HG03135 (cell line): ENCODE results near the gene NDUFS6.
"Not testable (repeated sequence)": the region's sequence is repeated elsewhere in the genome, so short reads cannot be mapped to it uniquely, and the experiment has no call there.

Source experiments
- ATAC-seq: cut with Tn5 transposase; IDR thresholded peaks from one replicate; pipeline ENCODE4 v1.9.1; 2021; ENCODE audit warnings: mild to moderate bottlenecking, moderate library complexity; ENCODE audit not compliant: unreplicated experiment

The NDUFS6 gene

DNA sequence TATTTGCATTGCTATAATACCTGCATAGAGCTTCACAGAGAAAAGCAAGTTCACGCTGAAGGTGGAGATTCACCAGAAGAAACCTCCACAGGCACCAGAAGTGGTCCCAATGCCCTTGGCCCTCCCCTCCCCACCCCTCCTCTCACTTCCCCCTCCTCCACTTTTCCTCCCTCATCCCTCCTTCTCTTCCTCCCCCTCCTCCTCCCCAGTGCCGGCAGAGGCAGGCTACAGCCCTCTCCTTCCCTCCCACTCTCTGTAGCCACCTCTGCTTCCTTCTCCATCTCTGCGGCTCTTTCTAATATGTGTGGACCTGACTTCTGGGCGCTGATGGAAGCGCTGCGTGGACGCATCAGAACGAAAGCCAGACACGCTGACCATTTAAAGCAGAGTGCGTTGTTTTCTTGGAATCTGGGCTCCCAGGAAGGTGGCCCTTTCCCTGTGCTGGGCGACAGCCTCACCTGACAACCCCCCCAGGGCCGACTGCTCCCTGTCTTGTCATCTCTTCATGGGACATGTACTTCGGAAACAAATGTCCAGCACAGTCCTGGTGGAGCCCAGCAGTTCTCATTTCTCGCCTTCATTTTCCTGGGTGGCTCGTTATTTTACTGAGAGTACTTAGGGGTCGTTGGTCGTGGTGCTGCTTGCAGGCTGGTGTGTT, 29.5 kb downstream of the NDUFS6 start:
- no peak for ATAC-seq

- ATAC-seq, result no peak
These were observed 30.1 kb downstream of the NDUFS6 start for GRCh38 chr5:1831257-1831656.

DNA sequence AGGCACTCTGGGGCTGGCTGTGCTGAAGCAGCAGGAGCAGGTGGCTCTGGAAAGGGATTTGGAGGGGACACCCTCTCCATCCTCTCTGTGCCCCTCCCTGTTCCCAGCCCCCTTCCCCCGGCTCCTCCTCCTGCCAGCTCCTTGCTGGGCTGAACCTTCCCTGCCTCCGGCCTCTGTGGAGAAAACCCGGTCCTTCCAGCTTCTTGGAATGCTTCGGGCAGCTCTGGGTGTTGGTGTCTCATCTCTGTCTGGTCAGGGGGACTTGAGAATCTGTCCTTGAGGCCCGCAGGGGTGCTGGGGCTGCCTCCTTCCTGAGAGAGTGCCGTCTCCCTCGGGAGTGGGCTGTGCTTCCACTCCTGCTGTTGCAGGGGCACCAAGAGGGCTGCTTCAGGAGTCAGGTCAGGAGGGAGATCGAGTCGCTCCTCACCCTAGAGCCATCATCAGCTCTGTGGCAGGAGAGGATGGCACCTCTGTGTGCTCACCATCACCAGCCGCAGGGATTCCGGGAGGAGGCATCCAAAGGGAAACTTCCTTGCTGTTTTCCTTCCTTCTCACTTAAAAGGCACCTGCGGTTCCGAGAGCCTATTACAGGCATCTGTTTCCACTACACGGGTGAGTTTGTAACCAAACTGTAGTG, 30.6 kb downstream of the NDUFS6 start:
- ATAC-seq, result no peak

- ATAC-seq, result no peak
These were observed 31.5 kb downstream of the NDUFS6 start for GRCh38 chr5:1832511-1833250.

GRCh38 chr5:1833264-1834021, 32.2 kb downstream of the NDUFS6 start:
- ATAC-seq, result no peak

GRCh38 chr5:1834022-1834551, 32.9 kb downstream of the NDUFS6 start:
- ATAC-seq, result no peak

DNA sequence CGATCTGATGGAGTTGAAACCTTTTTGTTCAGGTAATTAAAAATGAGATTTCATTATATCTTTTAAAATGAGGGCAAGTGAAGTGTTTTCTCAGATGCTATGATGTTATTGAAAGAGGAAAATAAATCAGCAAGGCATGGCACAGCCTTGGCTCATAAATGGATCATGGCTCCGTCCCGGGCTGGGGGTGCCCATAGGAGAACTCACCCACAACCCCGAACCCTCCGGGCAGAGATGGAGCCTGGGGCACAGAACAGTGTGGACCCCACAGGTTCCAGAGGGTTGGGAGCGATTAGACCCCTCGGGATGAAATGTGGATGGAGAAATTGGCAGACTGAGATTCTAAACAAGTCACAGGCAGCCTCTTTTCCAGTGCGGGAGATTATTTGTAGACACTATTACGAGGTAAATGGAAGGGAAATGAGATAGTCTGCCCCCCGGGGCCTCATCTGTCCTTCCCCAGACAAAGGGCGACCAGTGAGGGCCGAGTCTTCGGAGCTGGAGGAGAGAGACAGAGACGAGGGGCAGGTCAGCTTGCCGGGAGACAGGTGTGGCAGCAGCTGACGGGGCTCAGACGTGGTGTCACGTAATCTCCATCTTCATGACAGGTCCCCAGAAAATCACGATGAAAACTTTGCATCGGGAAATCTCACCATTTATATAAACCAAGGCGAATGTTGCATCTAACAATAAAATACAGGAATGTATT, 33.7 kb downstream of the NDUFS6 start:
- no peak for ATAC-seq

GRCh38 chr5:1835431-1835830, 34.2 kb downstream of the NDUFS6 start:
- no peak for ATAC-seq

DNA sequence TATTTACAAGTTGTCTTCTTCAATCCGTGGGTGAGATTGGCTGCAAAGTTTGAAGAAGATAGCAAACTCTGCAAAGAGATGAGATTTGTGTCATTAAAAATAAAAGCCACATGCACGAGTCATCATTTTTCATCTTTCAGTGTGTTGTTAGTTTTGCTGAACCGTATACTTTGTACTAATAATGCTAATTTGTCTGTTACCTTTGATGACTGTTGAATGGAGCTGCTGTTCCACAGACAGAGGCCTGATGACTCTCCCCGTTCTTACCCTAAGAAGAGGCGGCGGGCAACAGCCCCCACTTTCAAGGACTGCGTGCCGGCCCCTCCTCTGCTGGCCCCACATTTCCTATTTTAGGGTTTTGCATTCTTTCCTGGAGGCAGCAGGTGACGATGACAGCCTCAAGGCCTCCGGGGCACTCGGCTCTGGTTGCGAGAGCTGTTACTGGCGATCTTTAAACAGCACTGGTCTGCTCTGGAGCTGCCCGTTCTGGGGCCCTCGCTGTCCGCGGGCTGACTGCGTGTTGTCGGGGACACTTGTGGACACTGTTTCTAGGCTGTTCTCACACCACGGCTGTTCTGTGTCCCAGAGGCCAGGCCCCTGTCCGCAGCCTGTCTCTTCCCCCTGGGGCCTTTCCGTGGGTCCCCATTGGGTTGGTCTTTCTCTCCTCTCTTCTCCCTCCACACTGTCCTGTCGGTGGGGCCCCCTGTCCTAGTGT, 35.1 kb downstream of the NDUFS6 start:
- ATAC-seq, result no peak

DNA sequence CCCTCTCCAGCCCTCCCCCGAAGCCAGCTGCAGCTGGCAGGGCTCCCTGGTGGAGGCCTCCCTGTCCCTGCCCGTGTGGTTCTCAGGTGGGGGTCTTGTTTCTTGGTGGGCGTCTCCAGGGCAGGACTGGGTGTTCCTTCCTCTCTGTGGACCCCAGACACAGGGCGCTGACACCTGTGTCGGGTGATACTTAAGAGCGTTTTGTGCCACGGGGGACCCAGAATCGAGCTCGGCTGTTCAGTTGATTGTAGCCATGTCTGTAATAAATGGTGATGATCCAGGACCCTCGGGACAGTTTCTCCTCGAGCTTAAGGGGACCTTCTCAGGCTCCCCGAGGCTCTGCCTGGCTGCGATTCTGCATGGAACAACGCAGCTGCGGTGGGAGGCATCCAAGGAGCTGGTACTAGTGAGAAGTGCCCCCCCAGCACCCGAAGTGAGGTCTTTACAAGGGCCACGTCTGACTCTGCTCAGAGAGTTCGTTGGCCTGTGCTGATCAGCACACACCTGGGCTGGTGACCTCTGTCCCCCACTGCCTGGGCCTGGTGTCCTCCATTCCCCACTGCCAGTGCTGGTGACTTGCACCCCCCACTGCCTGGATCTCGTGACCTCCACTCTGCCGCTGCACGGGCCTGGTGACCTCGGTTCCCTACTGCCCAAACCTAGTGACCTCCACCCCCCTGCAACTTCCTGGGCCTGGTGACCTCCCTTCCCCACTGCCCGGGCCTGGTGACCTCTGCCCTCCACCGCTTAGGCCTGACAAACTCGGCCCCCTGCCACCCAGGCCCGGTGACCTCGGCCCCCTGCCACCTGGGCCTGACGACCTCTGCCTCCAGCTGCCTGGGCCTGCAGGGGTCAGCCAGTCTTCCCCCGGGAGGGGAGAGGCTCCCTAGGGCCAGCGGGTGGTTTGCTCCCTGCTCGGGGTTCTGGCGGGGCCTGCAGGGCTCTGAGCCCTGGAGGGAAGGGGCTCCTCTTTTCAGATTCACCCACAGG, 36.0 kb downstream of the NDUFS6 start:
- ATAC-seq, result no peak

DNA sequence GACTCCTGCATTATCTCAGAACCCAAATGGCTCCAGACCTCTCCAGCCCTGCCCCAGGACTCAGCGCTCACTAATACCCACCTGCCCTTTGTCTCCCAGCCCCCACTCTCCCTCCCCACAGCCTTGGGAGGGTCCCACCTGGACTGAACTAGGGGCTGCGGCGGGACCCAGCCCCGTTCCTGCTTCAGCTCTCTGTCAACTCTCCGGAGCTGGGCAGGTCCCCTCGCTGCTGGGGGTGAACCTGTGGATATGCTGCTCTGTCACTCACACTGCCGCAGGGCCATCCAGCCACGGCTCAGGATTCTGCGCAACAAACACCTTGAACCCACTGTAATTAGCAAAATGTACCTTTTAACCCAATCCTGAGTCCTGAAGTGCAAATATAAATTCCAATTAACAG, 36.8 kb downstream of the NDUFS6 start:
- no peak for ATAC-seq

GRCh38 chr5:1840071-1840547, 38.9 kb downstream of the NDUFS6 start:
- ATAC-seq, result no peak

DNA sequence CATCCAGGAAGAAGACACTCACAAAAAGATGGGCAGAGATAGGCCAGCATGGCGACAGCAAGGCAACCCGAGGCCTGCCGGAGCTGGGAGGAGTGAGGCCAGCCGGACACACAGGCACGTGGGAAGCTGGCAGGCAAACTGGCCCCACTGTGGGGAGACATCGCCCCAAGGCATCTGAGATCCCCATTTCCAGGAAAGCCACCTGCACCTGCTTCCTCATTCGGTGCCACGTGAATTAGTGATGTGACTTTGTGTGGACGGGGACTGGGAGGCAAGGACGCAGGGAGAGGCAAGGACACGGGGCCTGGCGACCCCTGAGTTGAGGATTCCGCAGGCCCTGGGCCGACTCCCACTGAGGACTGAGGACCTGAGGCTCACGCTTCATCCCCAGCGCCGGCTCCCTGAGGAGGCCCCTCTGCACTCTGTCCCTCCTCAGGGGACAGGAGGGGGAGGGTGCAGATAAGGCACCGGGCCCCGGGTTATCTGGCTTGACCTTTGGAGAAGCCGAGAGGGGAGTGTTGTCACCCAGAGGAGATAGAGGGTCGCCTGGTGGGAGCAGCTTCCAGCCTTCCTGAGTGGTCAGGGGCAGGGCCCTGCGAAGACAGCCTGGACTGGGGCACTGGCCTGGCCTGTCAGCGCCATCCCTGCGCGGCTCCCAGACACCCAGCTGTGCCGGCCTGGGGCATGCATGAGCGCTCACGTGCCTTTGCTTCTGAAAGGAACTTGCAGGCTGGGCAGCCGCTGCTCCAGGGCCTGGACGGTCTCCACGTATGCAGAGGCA, 39.7 kb downstream of the NDUFS6 start:
- no peak for ATAC-seq

GRCh38 chr5:1842004-1842819, 41.0 kb downstream of the NDUFS6 start:
- ATAC-seq, result no peak

DNA sequence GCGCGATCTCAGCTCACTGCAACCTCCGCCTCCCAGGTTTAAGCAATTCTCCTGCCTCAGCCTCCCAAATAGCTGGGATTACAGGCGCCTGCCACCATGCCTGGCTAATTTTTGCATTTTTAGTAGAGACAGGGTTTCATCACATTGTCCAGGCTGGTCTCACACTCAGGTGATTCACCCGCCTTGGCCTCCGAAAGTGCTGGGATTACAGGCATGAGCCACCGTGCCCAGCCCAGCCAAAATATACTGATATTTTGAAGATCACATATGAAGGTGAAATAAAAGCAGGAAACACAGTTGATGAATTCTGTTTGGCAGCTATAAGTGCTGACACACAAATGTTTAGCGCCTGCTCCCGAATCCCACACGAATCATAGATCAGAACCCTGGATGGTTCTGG, 42.6 kb downstream of the NDUFS6 start:
- ATAC-seq, result not testable (repeated sequence)

GRCh38 chr5:1844708-1845436, 43.7 kb downstream of the NDUFS6 start:
- ATAC-seq, result no peak
